Measurements from ENCODE around the gene BBS12. TPM values are rescaled to one million over a fixed set of nuclear protein-coding genes. Genes with fewer than 3 reads are reported as not detected.
A peak's percentile ranks its signal among the peaks of the same experiment; 100 is the strongest.

The BBS12 gene
- polyA plus RNA-seq, 1 donor, result 7.8 TPM

GRCh38 chr4:122764821-122765215 is 32.3 kb downstream of the BBS12 start:
- no peaks in the 10 kb centered on the region for H3K9me3 ChIP-seq (ENCODE audit: control insufficient read depth, low read depth, low read length)
- H3K27me3 ChIP-seq (ENCODE audit: control insufficient read depth, insufficient read depth, low read length), result no peaks in the 10 kb centered on the region
- no peaks in the 10 kb centered on the region for H3K36me3 ChIP-seq (ENCODE audit: control insufficient read depth, insufficient read depth, low read length)
- no peak overlapping the region for H3K4me3 ChIP-seq (ENCODE audit: low read length)
- H3K4me1 ChIP-seq (ENCODE audit: control insufficient read depth, insufficient read depth, low read length), result peaks cover 5% of the 10 kb centered on the region
- no peak overlapping the region for H3K27ac ChIP-seq (ENCODE audit: low read length)
- no peak for DNase-seq
- WGBS (ENCODE audit: insufficient coverage, low lambda C conversion rate), result 100% methylated on average over 1 of the region's 1 CpG

- peak in 1 of 2 donors; percentile 34 for DNase-seq
- WGBS (ENCODE audit: insufficient coverage, low lambda C conversion rate), result 43% methylated on average over 3 of the region's 7 CpGs
- Histone ChIP-seq H3K27ac (ENCODE audit: low read length) (no peak overlapping the region), H3K9me3 (ENCODE audit: control insufficient read depth, low read depth, low read length) (no peaks in the 10 kb centered on the region), H3K36me3 (ENCODE audit: control insufficient read depth, insufficient read depth, low read length) (no peaks in the 10 kb centered on the region), H3K4me3 (ENCODE audit: low read length) (no peak overlapping the region), H3K4me1 (ENCODE audit: control insufficient read depth, insufficient read depth, low read length) (peaks cover 5% of the 10 kb centered on the region), H3K27me3 (ENCODE audit: control insufficient read depth, insufficient read depth, low read length) (no peaks in the 10 kb centered on the region)
These were observed 33.3 kb downstream of the BBS12 start for GRCh38 chr4:122765692-122766352.

- WGBS (ENCODE audit: insufficient coverage, low lambda C conversion rate), result no CpG with 5 or more reads among the region's 3 CpGs
- no peak overlapping the region for H3K4me3 ChIP-seq (ENCODE audit: low read length)
- no peak overlapping the region for H3K27ac ChIP-seq (ENCODE audit: low read length)
- DNase-seq, result no peak
- H3K36me3 ChIP-seq (ENCODE audit: control insufficient read depth, insufficient read depth, low read length), result no peaks in the 10 kb centered on the region
- no peaks in the 10 kb centered on the region for H3K9me3 ChIP-seq (ENCODE audit: control insufficient read depth, low read depth, low read length)
- no peaks in the 10 kb centered on the region for H3K27me3 ChIP-seq (ENCODE audit: control insufficient read depth, insufficient read depth, low read length)
- H3K4me1 ChIP-seq (ENCODE audit: control insufficient read depth, insufficient read depth, low read length), result peaks cover 5% of the 10 kb centered on the region
These were observed 33.8 kb downstream of the BBS12 start for GRCh38 chr4:122766353-122766705.

- no peak overlapping the region for H3K27ac ChIP-seq (ENCODE audit: low read length)
- no peaks in the 10 kb centered on the region for H3K36me3 ChIP-seq (ENCODE audit: control insufficient read depth, insufficient read depth, low read length)
- peaks cover 5% of the 10 kb centered on the region for H3K4me1 ChIP-seq (ENCODE audit: control insufficient read depth, insufficient read depth, low read length)
- no peaks in the 10 kb centered on the region for H3K9me3 ChIP-seq (ENCODE audit: control insufficient read depth, low read depth, low read length)
- DNase-seq, result peak in 1 of 2 donors; percentile 53
- WGBS (ENCODE audit: insufficient coverage, low lambda C conversion rate), result no CpG with 5 or more reads among the region's 2 CpGs
- H3K27me3 ChIP-seq (ENCODE audit: control insufficient read depth, insufficient read depth, low read length), result no peaks in the 10 kb centered on the region
- no peak overlapping the region for H3K4me3 ChIP-seq (ENCODE audit: low read length)
These were observed 34.4 kb downstream of the BBS12 start for GRCh38 chr4:122766950-122767349.

- Histone ChIP-seq H3K9me3 (ENCODE audit: control insufficient read depth, low read depth, low read length) (no peaks in the 10 kb centered on the region), H3K4me1 (ENCODE audit: control insufficient read depth, insufficient read depth, low read length) (no peaks in the 10 kb centered on the region), H3K36me3 (ENCODE audit: control insufficient read depth, insufficient read depth, low read length) (no peaks in the 10 kb centered on the region), H3K27ac (ENCODE audit: low read length) (no peak overlapping the region), H3K27me3 (ENCODE audit: control insufficient read depth, insufficient read depth, low read length) (no peaks in the 10 kb centered on the region), H3K4me3 (ENCODE audit: low read length) (no peak overlapping the region)
- no CpG with 5 or more reads among the region's 1 CpG for WGBS (ENCODE audit: insufficient coverage, low lambda C conversion rate)
- DNase-seq, result no peak
These were observed 39.2 kb downstream of the BBS12 start for GRCh38 chr4:122771724-122772123.

GRCh38 chr4:122772311-122772710 is 39.8 kb downstream of the BBS12 start:
- Histone ChIP-seq H3K27ac (ENCODE audit: low read length) (no peak overlapping the region), H3K36me3 (ENCODE audit: control insufficient read depth, insufficient read depth, low read length) (no peaks in the 10 kb centered on the region), H3K4me1 (ENCODE audit: control insufficient read depth, insufficient read depth, low read length) (no peaks in the 10 kb centered on the region), H3K4me3 (ENCODE audit: low read length) (no peak overlapping the region), H3K27me3 (ENCODE audit: control insufficient read depth, insufficient read depth, low read length) (no peaks in the 10 kb centered on the region), H3K9me3 (ENCODE audit: control insufficient read depth, low read depth, low read length) (no peaks in the 10 kb centered on the region)
- no peak for DNase-seq
- WGBS (ENCODE audit: insufficient coverage, low lambda C conversion rate), result 100% methylated on average over 2 of the region's 6 CpGs

- Histone ChIP-seq H3K36me3 (ENCODE audit: control insufficient read depth, insufficient read depth, low read length) (no peaks in the 10 kb centered on the region), H3K4me3 (ENCODE audit: low read length) (no peak overlapping the region), H3K4me1 (ENCODE audit: control insufficient read depth, insufficient read depth, low read length) (no peaks in the 10 kb centered on the region), H3K27me3 (ENCODE audit: control insufficient read depth, insufficient read depth, low read length) (no peaks in the 10 kb centered on the region), H3K27ac (ENCODE audit: low read length) (no peak overlapping the region), H3K9me3 (ENCODE audit: control insufficient read depth, low read depth, low read length) (no peaks in the 10 kb centered on the region)
- DNase-seq, result no peak
These were observed 40.5 kb downstream of the BBS12 start for GRCh38 chr4:122772986-122773385.

GRCh38 chr4:122775039-122775438 is 42.5 kb downstream of the BBS12 start:
- no peak overlapping the region for H3K4me3 ChIP-seq (ENCODE audit: low read length)
- H3K9me3 ChIP-seq (ENCODE audit: control insufficient read depth, low read depth, low read length), result no peaks in the 10 kb centered on the region
- no peak overlapping the region for H3K27ac ChIP-seq (ENCODE audit: low read length)
- WGBS (ENCODE audit: insufficient coverage, low lambda C conversion rate), result 83% methylated on average over 1 of the region's 3 CpGs
- H3K4me1 ChIP-seq (ENCODE audit: control insufficient read depth, insufficient read depth, low read length), result no peaks in the 10 kb centered on the region
- no peaks in the 10 kb centered on the region for H3K27me3 ChIP-seq (ENCODE audit: control insufficient read depth, insufficient read depth, low read length)
- DNase-seq, result no peak
- H3K36me3 ChIP-seq (ENCODE audit: control insufficient read depth, insufficient read depth, low read length), result no peaks in the 10 kb centered on the region

GRCh38 chr4:122775987-122776836 is 43.7 kb downstream of the BBS12 start:
- Histone ChIP-seq H3K27ac (ENCODE audit: low read length) (no peak overlapping the region), H3K27me3 (ENCODE audit: control insufficient read depth, insufficient read depth, low read length) (no peaks in the 10 kb centered on the region), H3K9me3 (ENCODE audit: control insufficient read depth, low read depth, low read length) (no peaks in the 10 kb centered on the region), H3K4me3 (ENCODE audit: low read length) (no peak overlapping the region), H3K4me1 (ENCODE audit: control insufficient read depth, insufficient read depth, low read length) (no peaks in the 10 kb centered on the region), H3K36me3 (ENCODE audit: control insufficient read depth, insufficient read depth, low read length) (no peaks in the 10 kb centered on the region)
- WGBS (ENCODE audit: insufficient coverage, low lambda C conversion rate), result 80% methylated on average over 3 of the region's 6 CpGs
- no peak for DNase-seq

GRCh38 chr4:122776916-122777315 is 44.4 kb downstream of the BBS12 start:
- peak; percentile 22 to 61 for DNase-seq
- Histone ChIP-seq H3K27ac (ENCODE audit: low read length) (no peak overlapping the region), H3K4me3 (ENCODE audit: low read length) (no peak overlapping the region), H3K9me3 (ENCODE audit: control insufficient read depth, low read depth, low read length) (no peaks in the 10 kb centered on the region), H3K36me3 (ENCODE audit: control insufficient read depth, insufficient read depth, low read length) (no peaks in the 10 kb centered on the region), H3K4me1 (ENCODE audit: control insufficient read depth, insufficient read depth, low read length) (no peaks in the 10 kb centered on the region), H3K27me3 (ENCODE audit: control insufficient read depth, insufficient read depth, low read length) (no peaks in the 10 kb centered on the region)
- WGBS (ENCODE audit: insufficient coverage, low lambda C conversion rate), result 0% methylated on average over 2 of the region's 4 CpGs

Measured in large intestine (tissue), 3 donors.